WTC11 (cell line): ENCODE measurements around the gene TEX36. TPM values are rescaled to one million over a fixed set of nuclear protein-coding genes. Genes with fewer than 3 reads are reported as not detected.

Source experiments
- ATAC-seq: fragments of 200-7000 bp; cut with Tn5 transposase; 2 replicates; pipeline ENCODE4 v1.10.0; 2021; ENCODE audit warnings: mild to moderate bottlenecking, moderate library complexity
- CTCF ChIA-PET: fragments of 300-600 bp; sonication (Branson Sonifier 250); formaldehyde crosslinking; loops from one replicate; lab custom pipeline; 2021; ENCODE audit warnings: antibody characterized with exemption; lab: Charles Lee
- POLR2A ChIA-PET: fragments of 350-600 bp; sonication (Branson Sonifier 250); formaldehyde crosslinking; loops from one replicate; lab custom pipeline; 2021; ENCODE audit warnings: antibody characterized with exemption; lab: Charles Lee
- DNase-seq: peaks from one replicate; pipeline ENCODE4 v3.0.0; 2021; ENCODE audit warnings: low spot score
- H3K27ac Mint-ChIP-seq: 2 replicates; pipeline ENCODE4 v1.8.0; 2021; ENCODE audit warnings: mixed read lengths
- H3K27me3 Mint-ChIP-seq: 2 replicates; pipeline ENCODE4 v1.8.0; 2021; ENCODE audit warnings: low read depth, mild to moderate bottlenecking, moderate library complexity, mixed read lengths
- H3K36me3 Mint-ChIP-seq: 2 replicates; pipeline ENCODE4 v1.8.0; 2021; ENCODE audit warnings: mixed read lengths
- H3K4me1 Mint-ChIP-seq: 2 replicates; pipeline ENCODE4 v1.8.0; 2022; ENCODE audit warnings: mixed read lengths
- H3K4me3 Mint-ChIP-seq: 2 replicates; pipeline ENCODE4 v1.8.0; 2021; ENCODE audit warnings: mild to moderate bottlenecking, moderate library complexity, mixed read lengths
- H3K9me3 Mint-ChIP-seq: 2 replicates; pipeline ENCODE4 v1.8.0; 2021; ENCODE audit warnings: mixed read lengths
- CREB1 ChIP-seq: sonication (generic); formaldehyde crosslinking; IDR thresholded peaks from 2 replicates; pipeline ENCODE4 v1.8.0; 2023; ENCODE audit warnings: mild to moderate bottlenecking, missing genetic modification reagents
- E2F4 ChIP-seq: sonication (generic); formaldehyde crosslinking; IDR thresholded peaks from 2 replicates; pipeline ENCODE4 v1.8.1; 2022; ENCODE audit warnings: low read depth, mild to moderate bottlenecking, moderate library complexity, missing genetic modification reagents, borderline replicate concordance
- ERG ChIP-seq: fragments of 250-450 bp; sonication (Bioruptor Pico); IDR thresholded peaks from 2 replicates; pipeline ENCODE4 v1.8.0; 2021; ENCODE audit warnings: mild to moderate bottlenecking
- FOXJ3 ChIP-seq: sonication (generic); formaldehyde crosslinking; IDR thresholded peaks from 2 replicates; pipeline ENCODE4 v1.9.0; 2021; ENCODE audit warnings: missing genetic modification reagents, mild to moderate bottlenecking, borderline replicate concordance
- GABPB1 ChIP-seq: sonication (generic); formaldehyde crosslinking; IDR thresholded peaks from 2 replicates; pipeline ENCODE4 v1.8.1; 2023; ENCODE audit warnings: mild to moderate bottlenecking, missing genetic modification reagents
- GTF2I ChIP-seq: fragments of 250-450 bp; sonication (Bioruptor Pico); conservative IDR thresholded peaks from 2 replicates; pipeline ENCODE4 v1.4.0; 2021; ENCODE audit warnings: mild to moderate bottlenecking
- MLX ChIP-seq: sonication (generic); formaldehyde crosslinking; IDR thresholded peaks from 2 replicates; pipeline ENCODE4 v1.8.1; 2023; ENCODE audit warnings: mild to moderate bottlenecking, missing genetic modification reagents, moderate library complexity
- PRDM15 ChIP-seq: sonication (generic); formaldehyde crosslinking; IDR thresholded peaks from 2 replicates; pipeline ENCODE4 v1.8.0; 2022; ENCODE audit warnings: missing genetic modification reagents
- SMAD4 ChIP-seq: sonication (generic); formaldehyde crosslinking; IDR thresholded peaks from 2 replicates; pipeline ENCODE4 v1.8.0; 2022; ENCODE audit warnings: mild to moderate bottlenecking, missing genetic modification reagents
- ZMAT4 ChIP-seq: fragments of 250-450 bp; sonication (Bioruptor Pico); IDR thresholded peaks from 2 replicates; pipeline ENCODE4 v1.9.0; 2021; ENCODE audit warnings: mild to moderate bottlenecking
- ZNF138 ChIP-seq: sonication (generic); formaldehyde crosslinking; conservative IDR thresholded peaks from 2 replicates; pipeline ENCODE4 v1.8.1; 2022; ENCODE audit warnings: mild to moderate bottlenecking, moderate library complexity, missing genetic modification reagents
- ZNF219 ChIP-seq: sonication (generic); formaldehyde crosslinking; IDR thresholded peaks from 2 replicates; pipeline ENCODE4 v1.8.0; 2023; ENCODE audit warnings: missing genetic modification reagents, mild to moderate bottlenecking, borderline replicate concordance
- ZNF317 ChIP-seq: sonication (generic); formaldehyde crosslinking; IDR thresholded peaks from 2 replicates; pipeline ENCODE4 v1.8.1; 2023; ENCODE audit warnings: low read depth, mild to moderate bottlenecking, moderate library complexity, missing genetic modification reagents, borderline replicate concordance
- ZNF671 ChIP-seq: fragments of 250-450 bp; sonication (Bioruptor Pico); IDR thresholded peaks from 2 replicates; pipeline ENCODE4 v1.8.0; 2021; ENCODE audit warnings: mild to moderate bottlenecking
- total RNA-seq: library from RNA; stranded (reverse); gene quantifications from 3 replicates; pipeline ENCODE4 v1.2.3, GENCODE V29; 2021
- TF ChIP-seq, protein P1 (sequence below): sonication (generic); formaldehyde crosslinking; IDR thresholded peaks from 2 replicates; pipeline ENCODE4 v1.8.1; 2023; ENCODE audit warnings: mild to moderate bottlenecking, missing genetic modification reagents, borderline replicate concordance
- TF ChIP-seq, protein P2 (sequence below): sonication (generic); formaldehyde crosslinking; IDR thresholded peaks from 2 replicates; pipeline ENCODE4 v1.8.1; 2023; ENCODE audit warnings: mild to moderate bottlenecking, missing genetic modification reagents

Gene TEX36
- total RNA-seq, 1 experiment from 2014 or later: not detected

- no peak overlapping the region for H3K4me3 Mint-ChIP-seq
- no peaks in the 10 kb centered on the region for H3K4me1 Mint-ChIP-seq
- CTCF ChIA-PET: no interaction called here
- no peaks in the 10 kb centered on the region for H3K9me3 Mint-ChIP-seq
- DNase-seq (no peak), ATAC-seq (no peak)
- POLR2A ChIA-PET: no interaction called here
- H3K27me3 Mint-ChIP-seq: peaks cover 3% of the 10 kb centered on the region
- TF ChIP-seq ZMAT4 (CRISPR knock-in tag) (no peak), ERG (CRISPR knock-in tag) (no peak), ZNF317 (CRISPR knock-in tag) (no peak), E2F4 (CRISPR knock-in tag) (no peak), MLX (CRISPR knock-in tag) (no peak), GTF2I (CRISPR knock-in tag) (no peak), CREB1 (CRISPR knock-in tag) (no peak)
- H3K27ac Mint-ChIP-seq: no peak overlapping the region
- no peaks in the 10 kb centered on the region for H3K36me3 Mint-ChIP-seq
These were observed 858 bp upstream of the TEX36 start for GRCh38 chr10:125683821-125684220.

DNA sequence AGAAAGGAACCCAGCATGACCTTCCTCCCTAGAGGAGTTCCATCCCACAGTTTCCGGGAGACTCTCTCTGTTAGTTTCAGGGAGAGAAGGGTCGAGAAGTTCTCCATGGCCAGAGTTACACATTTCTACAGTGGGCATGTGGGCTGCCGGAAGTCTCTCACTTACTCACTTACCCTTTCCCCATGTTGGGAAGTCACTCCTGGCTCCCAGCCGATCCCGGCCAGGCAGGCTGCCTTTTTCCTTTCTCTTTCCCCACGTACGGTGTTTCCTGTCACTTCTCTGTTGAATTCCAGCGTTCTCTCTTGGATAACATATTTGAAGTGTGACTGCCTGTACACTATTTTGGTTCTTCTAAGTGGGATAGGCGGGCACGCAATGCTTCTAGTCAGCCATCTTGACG lies 3.5 kb downstream of the TEX36 start:
- no peak overlapping the region for H3K4me3 Mint-ChIP-seq
- CTCF ChIA-PET: interaction anchor here (0.6 kb wide), 1 partner anchor 363 kb away, joined by 3 read pairs; no protein-coding TSS in a partner anchor

GRCh38 chr10:125672884-125673283 lies 10.1 kb downstream of the TEX36 start:
- no peak overlapping the region for H3K4me3 Mint-ChIP-seq
- ChIA-PET CTCF (interaction anchor here (0.6 kb wide), 1 partner anchor 677 kb away, joined by 3 read pairs; no protein-coding TSS in a partner anchor), POLR2A (no interaction called here)
- peaks cover 59% of the 10 kb centered on the region for H3K9me3 Mint-ChIP-seq
- no peak for DNase-seq
- no peaks in the 10 kb centered on the region for H3K4me1 Mint-ChIP-seq
- no peak overlapping the region for H3K27ac Mint-ChIP-seq
- ATAC-seq: no peak
- peaks cover 26% of the 10 kb centered on the region for H3K27me3 Mint-ChIP-seq
- H3K36me3 Mint-ChIP-seq: peaks cover 10% of the 10 kb centered on the region
- no peak for TF ChIP-seq ZNF219 (CRISPR knock-in tag)
- TF ChIP-seq, protein P1, sequence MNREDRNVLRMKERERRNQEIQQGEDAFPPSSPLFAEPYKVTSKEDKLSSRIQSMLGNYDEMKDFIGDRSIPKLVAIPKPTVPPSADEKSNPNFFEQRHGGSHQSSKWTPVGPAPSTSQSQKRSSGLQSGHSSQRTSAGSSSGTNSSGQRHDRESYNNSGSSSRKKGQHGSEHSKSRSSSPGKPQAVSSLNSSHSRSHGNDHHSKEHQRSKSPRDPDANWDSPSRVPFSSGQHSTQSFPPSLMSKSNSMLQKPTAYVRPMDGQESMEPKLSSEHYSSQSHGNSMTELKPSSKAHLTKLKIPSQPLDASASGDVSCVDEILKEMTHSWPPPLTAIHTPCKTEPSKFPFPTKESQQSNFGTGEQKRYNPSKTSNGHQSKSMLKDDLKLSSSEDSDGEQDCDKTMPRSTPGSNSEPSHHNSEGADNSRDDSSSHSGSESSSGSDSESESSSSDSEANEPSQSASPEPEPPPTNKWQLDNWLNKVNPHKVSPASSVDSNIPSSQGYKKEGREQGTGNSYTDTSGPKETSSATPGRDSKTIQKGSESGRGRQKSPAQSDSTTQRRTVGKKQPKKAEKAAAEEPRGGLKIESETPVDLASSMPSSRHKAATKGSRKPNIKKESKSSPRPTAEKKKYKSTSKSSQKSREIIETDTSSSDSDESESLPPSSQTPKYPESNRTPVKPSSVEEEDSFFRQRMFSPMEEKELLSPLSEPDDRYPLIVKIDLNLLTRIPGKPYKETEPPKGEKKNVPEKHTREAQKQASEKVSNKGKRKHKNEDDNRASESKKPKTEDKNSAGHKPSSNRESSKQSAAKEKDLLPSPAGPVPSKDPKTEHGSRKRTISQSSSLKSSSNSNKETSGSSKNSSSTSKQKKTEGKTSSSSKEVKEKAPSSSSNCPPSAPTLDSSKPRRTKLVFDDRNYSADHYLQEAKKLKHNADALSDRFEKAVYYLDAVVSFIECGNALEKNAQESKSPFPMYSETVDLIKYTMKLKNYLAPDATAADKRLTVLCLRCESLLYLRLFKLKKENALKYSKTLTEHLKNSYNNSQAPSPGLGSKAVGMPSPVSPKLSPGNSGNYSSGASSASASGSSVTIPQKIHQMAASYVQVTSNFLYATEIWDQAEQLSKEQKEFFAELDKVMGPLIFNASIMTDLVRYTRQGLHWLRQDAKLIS (CRISPR knock-in tag): no peak
- TF ChIP-seq, protein P2, sequence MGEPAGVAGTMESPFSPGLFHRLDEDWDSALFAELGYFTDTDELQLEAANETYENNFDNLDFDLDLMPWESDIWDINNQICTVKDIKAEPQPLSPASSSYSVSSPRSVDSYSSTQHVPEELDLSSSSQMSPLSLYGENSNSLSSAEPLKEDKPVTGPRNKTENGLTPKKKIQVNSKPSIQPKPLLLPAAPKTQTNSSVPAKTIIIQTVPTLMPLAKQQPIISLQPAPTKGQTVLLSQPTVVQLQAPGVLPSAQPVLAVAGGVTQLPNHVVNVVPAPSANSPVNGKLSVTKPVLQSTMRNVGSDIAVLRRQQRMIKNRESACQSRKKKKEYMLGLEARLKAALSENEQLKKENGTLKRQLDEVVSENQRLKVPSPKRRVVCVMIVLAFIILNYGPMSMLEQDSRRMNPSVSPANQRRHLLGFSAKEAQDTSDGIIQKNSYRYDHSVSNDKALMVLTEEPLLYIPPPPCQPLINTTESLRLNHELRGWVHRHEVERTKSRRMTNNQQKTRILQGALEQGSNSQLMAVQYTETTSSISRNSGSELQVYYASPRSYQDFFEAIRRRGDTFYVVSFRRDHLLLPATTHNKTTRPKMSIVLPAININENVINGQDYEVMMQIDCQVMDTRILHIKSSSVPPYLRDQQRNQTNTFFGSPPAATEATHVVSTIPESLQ: no peak
- TF ChIP-seq SMAD4 (CRISPR knock-in tag): no peak
- no peak for TF ChIP-seq ZNF671
- no peak for TF ChIP-seq GABPB1 (CRISPR knock-in tag)

More for the DNA sequence above, 3.5 kb downstream of the TEX36 start:
- POLR2A ChIA-PET: no interaction called here
- Mint-ChIP-seq H3K9me3 (peaks cover 29% of the 10 kb centered on the region), H3K4me1 (no peaks in the 10 kb centered on the region), H3K27ac (no peak overlapping the region), H3K36me3 (peaks cover 5% of the 10 kb centered on the region; the same call in 1 of the 2 replicates), H3K27me3 (peaks cover 12% of the 10 kb centered on the region)
- TF ChIP-seq ZNF138 (CRISPR knock-in tag): no peak
- peak; percentile 34; the same call in 1 of the 2 replicates for TF ChIP-seq PRDM15 (CRISPR knock-in tag)
- TF ChIP-seq FOXJ3 (CRISPR knock-in tag): no peak
- DNase-seq: no peak
- no peak for ATAC-seq
